HepG2 (cell line): Measurements from ENCODE around the gene DIS3L2. TPM values are rescaled to one million over a fixed set of nuclear protein-coding genes. Genes with fewer than 3 reads are reported as not detected.

Source experiments
- ATAC-seq: fragments of 200-7000 bp; cut with Tn5 transposase; 3 replicates; pipeline ENCODE4 v1.9.1; 2020; ENCODE audit warnings: mild to moderate bottlenecking, moderate library complexity
- BruUV-seq: library from RNA; stranded (reverse); fragments of 400-500 nt; replicated peaks from 2 replicates; lab custom pipeline; 2021; lab: Mats Ljungman, UMichigan
- CTCF ChIA-PET: fragments of 300-600 bp; formaldehyde crosslinking; extraction: SDS; loops from one replicate; lab custom pipeline; 2021; ENCODE audit warnings: low total read pairs, inconsistent platforms, low intra/inter-chr PET ratio; lab: Yijun Ruan, JAX
- POLR2A ChIA-PET: fragments of 350-600 bp; sonication (Branson Sonifier 250); formaldehyde crosslinking; loops from one replicate; lab custom pipeline; 2020; ENCODE audit warnings: antibody characterized with exemption, inconsistent platforms; lab: Yijun Ruan, JAX
- DNase-seq: peaks from one replicate; pipeline ENCODE4 v3.0.0-alpha.2; 2015; ENCODE audit warnings: low spot score
- FAIRE-seq: peaks from 3 replicates; lab custom pipeline; 2011; peaks lifted over from hg19 to GRCh38; lab: Jason Lieb, UNC
- H2AFZ ChIP-seq: one replicate; pipeline ENCODE4 v1.6.1; 2011; ENCODE audit warnings: low read length, inconsistent platforms
- H3K27ac ChIP-seq: fragments of 300-600 bp; 3 replicates; pipeline ENCODE4 v1.8.0; 2011; ENCODE audit warnings: mixed run types, mild to moderate bottlenecking, mixed read lengths, low read length, inconsistent platforms; ENCODE audit not compliant: insufficient read depth; ENCODE audit errors: extremely low read length
- H3K27me3 ChIP-seq, 2 experiments: fragments of 200-600 bp in 1 of 2; 2 replicates in 1 of 2; 3 replicates in 1 of 2; pipeline versions ENCODE4 v1.6.0 to v1.8.0; 2011; ENCODE audit warnings: low read length in 2 of 2, mild to moderate bottlenecking in 2 of 2, moderate library complexity in 2 of 2, inconsistent platforms in 1 of 2; ENCODE audit not compliant: insufficient read depth in 2 of 2, control insufficient read depth in 1 of 2
- H3K36me3 ChIP-seq, 2 experiments: fragments of 200-600 bp in 1 of 2; replicated peaks in 1 of 2; 2 replicates in 1 of 2; 3 replicates in 1 of 2; pipeline versions ENCODE4 v1.5.1 to v1.8.0; 2011; ENCODE audit warnings: low read length in 2 of 2, inconsistent platforms in 1 of 2; ENCODE audit not compliant: insufficient read depth in 2 of 2, control insufficient read depth in 1 of 2
- H3K4me1 ChIP-seq: 2 replicates; pipeline ENCODE4 v1.5.1; 2012; ENCODE audit warnings: low read length, inconsistent platforms; ENCODE audit not compliant: insufficient read depth
- H3K4me2 ChIP-seq: 2 replicates; pipeline ENCODE4 v1.6.0; 2011; ENCODE audit warnings: low read depth, low read length, inconsistent platforms
- H3K4me3 ChIP-seq, 3 experiments: fragments of 200-600 bp in 1 of 3; sonication (generic), shearing (Covaris generic) in 1 of 3; replicated peaks in 1 of 3; 2 replicates each; pipeline ENCODE4 v1.5.1; 2011 to 2016; ENCODE audit warnings: low read length in 3 of 3, inconsistent platforms in 2 of 3, low read depth in 2 of 3, mild to moderate bottlenecking in 2 of 3, control low read depth in 1 of 3, mixed read lengths in 1 of 3; ENCODE audit not compliant: insufficient read depth in 1 of 3
- H3K79me2 ChIP-seq: one replicate; pipeline ENCODE4 v1.6.1; 2011; ENCODE audit warnings: low read length, inconsistent platforms; ENCODE audit not compliant: insufficient read depth
- H3K9ac ChIP-seq: 2 replicates; pipeline ENCODE4 v1.6.0; 2011; ENCODE audit warnings: mild to moderate bottlenecking, low read depth, low read length, inconsistent platforms; ENCODE audit not compliant: insufficient read depth
- H3K9me3 ChIP-seq: 2 replicates; pipeline ENCODE4 v1.5.1; 2012; ENCODE audit warnings: mild to moderate bottlenecking, low read length
- H4K20me1 ChIP-seq: 2 replicates; pipeline ENCODE4 v1.6.0; 2011; ENCODE audit warnings: inconsistent platforms, mild to moderate bottlenecking, low read length, moderate library complexity; ENCODE audit not compliant: insufficient read depth
- CCDC6 ChIP-seq: sonication (generic); formaldehyde crosslinking; IDR thresholded peaks from 2 replicates; pipeline ENCODE4 v1.8.1; 2022; ENCODE audit warnings: mild to moderate bottlenecking, missing genetic modification reagents, moderate library complexity
- CENPX ChIP-seq: sonication (generic); formaldehyde crosslinking; IDR thresholded peaks from 2 replicates; pipeline ENCODE4 v1.9.0; 2021; ENCODE audit warnings: mild to moderate bottlenecking, missing genetic modification reagents, moderate library complexity
- MEIS1 ChIP-seq: sonication (generic); formaldehyde crosslinking; IDR thresholded peaks from 2 replicates; pipeline ENCODE4 v1.9.0; 2021; ENCODE audit warnings: mild to moderate bottlenecking, missing genetic modification reagents, moderate library complexity, borderline replicate concordance
- NFATC3 ChIP-seq: sonication (generic); formaldehyde crosslinking; IDR thresholded peaks from 2 replicates; pipeline ENCODE4 v1.5.1; 2020; ENCODE audit warnings: mild to moderate bottlenecking, missing genetic modification reagents
- NFE2L1 ChIP-seq: sonication (generic); formaldehyde crosslinking; IDR thresholded peaks from 2 replicates; pipeline ENCODE4 v1.4.0; 2020; ENCODE audit warnings: missing genetic modification reagents, mild to moderate bottlenecking, borderline replicate concordance
- PBX2 ChIP-seq: IDR thresholded peaks from 2 replicates; pipeline ENCODE4 v1.6.1; 2016; ENCODE audit warnings: control low read depth
- SAFB2 ChIP-seq: sonication (generic); formaldehyde crosslinking; IDR thresholded peaks from 2 replicates; pipeline ENCODE4 v1.5.1; 2020; ENCODE audit warnings: missing genetic modification reagents, low read depth, mild to moderate bottlenecking, borderline replicate concordance
- ZFP37 ChIP-seq: sonication (generic); formaldehyde crosslinking; IDR thresholded peaks from 2 replicates; pipeline ENCODE4 v1.4.0; 2020; ENCODE audit warnings: missing genetic modification reagents, borderline replicate concordance
- ZHX1 ChIP-seq: sonication (generic); formaldehyde crosslinking; IDR thresholded peaks from 2 replicates; pipeline ENCODE4 v1.8.1; 2022; ENCODE audit warnings: low read depth, mild to moderate bottlenecking, missing genetic modification reagents
- WGBS: methylation state at CpG from one replicate; pipeline ENCODE4 v1.1.6; 2017; ENCODE audit warnings: low lambda C conversion rate; 5-methylcytosine and 5-hydroxymethylcytosine counted together
- in situ Hi-C: cut with HindIII; loops from 2 replicates; pipeline ENCODE4 v1.10.0; 2017; ENCODE audit warnings: low pct_unique_long_range_greater_than_20kb; ENCODE audit not compliant: extremely low pct_ligation_motif_present
- intact Hi-C: fragments of 100-400 bp; cut with micrococcal nuclease; formaldehyde crosslinking; loops from one replicate; pipeline ENCODE4 v1.10.0; 2022; ENCODE audit not compliant: unreplicated experiment
- polyA plus RNA-seq, 8 experiments: library from polyadenylated mRNA; depleted of rRNA in 3 of 8; stranded (reverse) in 7 of 8; unstranded in 1 of 8; fragments of >200 nt; fragmentation: Illumina TruSeq in 4 of 8; extraction: Trizol in 4 of 8; gene quantifications; 2 replicates each; pipeline versions ENCODE4 v1.2.1 to v1.2.3, GENCODE V29; 2011 to 2016; ENCODE audit warnings: low read depth in 4 of 8, missing spikeins in 1 of 8, mixed read lengths in 1 of 8; ENCODE audit not compliant: insufficient read depth in 1 of 8
- total RNA-seq, 5 experiments: library from RNA; depleted of rRNA; stranded (reverse); fragments of >200 nt; fragmentation: Illumina TruSeq; extraction: Trizol; gene quantifications; 2 replicates each; pipeline ENCODE4 v1.2.3, GENCODE V29; 2016; ENCODE audit warnings: low read depth in 1 of 5
- TF ChIP-seq, protein P1 (sequence below): sonication (generic); formaldehyde crosslinking; conservative IDR thresholded peaks from 2 replicates; pipeline ENCODE4 v1.4.0; 2020; ENCODE audit warnings: mild to moderate bottlenecking, missing genetic modification reagents, moderate library complexity
- TF ChIP-seq, protein P2 (sequence below): sonication (generic); formaldehyde crosslinking; IDR thresholded peaks from 2 replicates; pipeline ENCODE4 v1.4.0; 2020; ENCODE audit warnings: missing genetic modification reagents, borderline replicate concordance

The DIS3L2 gene
- total and polyA plus RNA-seq, 2 of the 13 experiments (the other 11 are each of a cell fraction or from before 2014, with no cell fraction given) = 7.0 to 23.9 TPM

DNA sequence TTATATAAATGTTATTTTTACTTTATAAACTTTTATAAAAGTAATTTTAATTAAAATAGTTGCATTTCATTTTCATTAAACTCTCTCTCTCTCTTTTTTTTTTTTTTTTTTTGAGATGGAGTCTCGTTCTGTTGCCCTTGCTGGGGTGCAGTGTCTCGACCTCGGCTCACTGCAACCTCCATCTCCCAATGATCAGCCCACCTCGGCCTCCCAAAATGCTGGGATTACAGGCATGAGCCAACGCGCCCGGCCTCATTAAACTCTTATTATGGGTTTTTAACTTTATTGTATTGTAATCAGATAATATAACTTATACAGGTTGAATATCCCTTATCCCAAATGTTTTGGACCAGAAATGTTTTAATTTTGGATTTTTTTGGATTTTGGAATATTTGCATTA is 24.5 kb upstream of the DIS3L2 start:
- in situ Hi-C loops (no loop called here), intact Hi-C loops (no loop called here)
- no peak overlapping the region for H3K27ac ChIP-seq
- H3K4me1 ChIP-seq = peaks cover 27% of the 10 kb centered on the region
- POLR2A ChIA-PET = no interaction called here
- no peak for FAIRE-seq
- no peaks in the 10 kb centered on the region for H3K9me3 ChIP-seq
- no peak overlapping the region for H3K9ac ChIP-seq
- 45% methylated on average over 7 of the region's 7 CpGs for WGBS
- no peak for ATAC-seq
- no peaks in the 10 kb centered on the region for H3K79me2 ChIP-seq
- H3K27me3 ChIP-seq = peaks cover 0 to 37% of the 10 kb centered on the region in 2 experiments; a peak in 4 of 5 replicates
- no peaks in the 10 kb centered on the region for H3K36me3 ChIP-seq
- H2AFZ ChIP-seq = no peak overlapping the region
- H4K20me1 ChIP-seq = no peaks in the 10 kb centered on the region
- H3K4me2 ChIP-seq = no peak overlapping the region
- CTCF ChIA-PET = no interaction called here
- H3K4me3 ChIP-seq = no peak overlapping the region
- DNase-seq = no peak
- BruUV-seq = no TSS peak
- no peak for TF ChIP-seq MEIS1
- no peak for TF ChIP-seq CENPX (CRISPR knock-in tag)
- TF ChIP-seq, protein P1, sequence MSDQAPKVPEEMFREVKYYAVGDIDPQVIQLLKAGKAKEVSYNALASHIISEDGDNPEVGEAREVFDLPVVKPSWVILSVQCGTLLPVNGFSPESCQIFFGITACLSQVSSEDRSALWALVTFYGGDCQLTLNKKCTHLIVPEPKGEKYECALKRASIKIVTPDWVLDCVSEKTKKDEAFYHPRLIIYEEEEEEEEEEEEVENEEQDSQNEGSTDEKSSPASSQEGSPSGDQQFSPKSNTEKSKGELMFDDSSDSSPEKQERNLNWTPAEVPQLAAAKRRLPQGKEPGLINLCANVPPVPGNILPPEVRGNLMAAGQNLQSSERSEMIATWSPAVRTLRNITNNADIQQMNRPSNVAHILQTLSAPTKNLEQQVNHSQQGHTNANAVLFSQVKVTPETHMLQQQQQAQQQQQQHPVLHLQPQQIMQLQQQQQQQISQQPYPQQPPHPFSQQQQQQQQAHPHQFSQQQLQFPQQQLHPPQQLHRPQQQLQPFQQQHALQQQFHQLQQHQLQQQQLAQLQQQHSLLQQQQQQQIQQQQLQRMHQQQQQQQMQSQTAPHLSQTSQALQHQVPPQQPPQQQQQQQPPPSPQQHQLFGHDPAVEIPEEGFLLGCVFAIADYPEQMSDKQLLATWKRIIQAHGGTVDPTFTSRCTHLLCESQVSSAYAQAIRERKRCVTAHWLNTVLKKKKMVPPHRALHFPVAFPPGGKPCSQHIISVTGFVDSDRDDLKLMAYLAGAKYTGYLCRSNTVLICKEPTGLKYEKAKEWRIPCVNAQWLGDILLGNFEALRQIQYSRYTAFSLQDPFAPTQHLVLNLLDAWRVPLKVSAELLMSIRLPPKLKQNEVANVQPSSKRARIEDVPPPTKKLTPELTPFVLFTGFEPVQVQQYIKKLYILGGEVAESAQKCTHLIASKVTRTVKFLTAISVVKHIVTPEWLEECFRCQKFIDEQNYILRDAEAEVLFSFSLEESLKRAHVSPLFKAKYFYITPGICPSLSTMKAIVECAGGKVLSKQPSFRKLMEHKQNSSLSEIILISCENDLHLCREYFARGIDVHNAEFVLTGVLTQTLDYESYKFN (CRISPR knock-in tag) = no peak
- no peak for TF ChIP-seq ZHX1
- no peak for TF ChIP-seq CCDC6 (CRISPR knock-in tag)
- no peak for TF ChIP-seq SAFB2 (CRISPR knock-in tag)
- no peak for TF ChIP-seq NFE2L1 (CRISPR knock-in tag)
- TF ChIP-seq ZFP37 (CRISPR knock-in tag) = no peak
- TF ChIP-seq NFATC3 (CRISPR knock-in tag) = no peak
- TF ChIP-seq PBX2 (CRISPR knock-in tag) = no peak
- TF ChIP-seq, protein P2, sequence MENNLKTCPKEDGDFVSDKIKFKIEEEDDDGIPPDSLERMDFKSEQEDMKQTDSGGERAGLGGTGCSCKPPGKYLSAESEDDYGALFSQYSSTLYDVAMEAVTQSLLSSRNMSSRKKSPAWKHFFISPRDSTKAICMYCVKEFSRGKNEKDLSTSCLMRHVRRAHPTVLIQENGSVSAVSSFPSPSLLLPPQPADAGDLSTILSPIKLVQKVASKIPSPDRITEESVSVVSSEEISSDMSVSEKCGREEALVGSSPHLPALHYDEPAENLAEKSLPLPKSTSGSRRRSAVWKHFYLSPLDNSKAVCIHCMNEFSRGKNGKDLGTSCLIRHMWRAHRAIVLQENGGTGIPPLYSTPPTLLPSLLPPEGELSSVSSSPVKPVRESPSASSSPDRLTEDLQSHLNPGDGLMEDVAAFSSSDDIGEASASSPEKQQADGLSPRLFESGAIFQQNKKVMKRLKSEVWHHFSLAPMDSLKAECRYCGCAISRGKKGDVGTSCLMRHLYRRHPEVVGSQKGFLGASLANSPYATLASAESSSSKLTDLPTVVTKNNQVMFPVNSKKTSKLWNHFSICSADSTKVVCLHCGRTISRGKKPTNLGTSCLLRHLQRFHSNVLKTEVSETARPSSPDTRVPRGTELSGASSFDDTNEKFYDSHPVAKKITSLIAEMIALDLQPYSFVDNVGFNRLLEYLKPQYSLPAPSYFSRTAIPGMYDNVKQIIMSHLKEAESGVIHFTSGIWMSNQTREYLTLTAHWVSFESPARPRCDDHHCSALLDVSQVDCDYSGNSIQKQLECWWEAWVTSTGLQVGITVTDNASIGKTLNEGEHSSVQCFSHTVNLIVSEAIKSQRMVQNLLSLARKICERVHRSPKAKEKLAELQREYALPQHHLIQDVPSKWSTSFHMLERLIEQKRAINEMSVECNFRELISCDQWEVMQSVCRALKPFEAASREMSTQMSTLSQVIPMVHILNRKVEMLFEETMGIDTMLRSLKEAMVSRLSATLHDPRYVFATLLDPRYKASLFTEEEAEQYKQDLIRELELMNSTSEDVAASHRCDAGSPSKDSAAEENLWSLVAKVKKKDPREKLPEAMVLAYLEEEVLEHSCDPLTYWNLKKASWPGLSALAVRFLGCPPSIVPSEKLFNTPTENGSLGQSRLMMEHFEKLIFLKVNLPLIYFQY (CRISPR knock-in tag) = no peak
